H4 (cell line): Measurements from ENCODE around the gene ZFAND6. TPM values are rescaled to one million over a fixed set of nuclear protein-coding genes. Genes with fewer than 3 reads are reported as not detected.

Source experiments
- total RNA-seq: library from RNA; depleted of rRNA; stranded (reverse); fragments of >200 nt; shearing (Covaris generic); gene quantifications from 2 replicates; pipeline ENCODE4 v1.2.3, GENCODE V29; 2014; rRNA removed

ZFAND6 gene
- total RNA-seq, 1 experiment from 2014 or later: 140 TPM

Other genes with a start within 250 kb of the ZFAND6 start
- 40.3 and 51.9 TPM in 2 replicates for gene MTHFS, start 162.7 kb upstream of the ZFAND6 start, total RNA-seq
- gene BCL2A1, start 88.5 kb upstream of the ZFAND6 start, total RNA-seq: not detected in 2 replicates
- 50.3 and 56.6 TPM in 2 replicates for gene FAH, start 93.3 kb downstream of the ZFAND6 start, total RNA-seq
- gene CTXND1, start 192.5 kb downstream of the ZFAND6 start, total RNA-seq: 0.10 and 0.64 TPM in 2 replicates